ENCODE measurements around the gene ARAP2. TPM values are rescaled to one million over a fixed set of nuclear protein-coding genes. Genes with fewer than 3 reads are reported as not detected.

The ARAP2 gene
- total RNA-seq, 4 donors from 2014 or later, result 12.4 to 65.6 (median 27.5) TPM

DNA sequence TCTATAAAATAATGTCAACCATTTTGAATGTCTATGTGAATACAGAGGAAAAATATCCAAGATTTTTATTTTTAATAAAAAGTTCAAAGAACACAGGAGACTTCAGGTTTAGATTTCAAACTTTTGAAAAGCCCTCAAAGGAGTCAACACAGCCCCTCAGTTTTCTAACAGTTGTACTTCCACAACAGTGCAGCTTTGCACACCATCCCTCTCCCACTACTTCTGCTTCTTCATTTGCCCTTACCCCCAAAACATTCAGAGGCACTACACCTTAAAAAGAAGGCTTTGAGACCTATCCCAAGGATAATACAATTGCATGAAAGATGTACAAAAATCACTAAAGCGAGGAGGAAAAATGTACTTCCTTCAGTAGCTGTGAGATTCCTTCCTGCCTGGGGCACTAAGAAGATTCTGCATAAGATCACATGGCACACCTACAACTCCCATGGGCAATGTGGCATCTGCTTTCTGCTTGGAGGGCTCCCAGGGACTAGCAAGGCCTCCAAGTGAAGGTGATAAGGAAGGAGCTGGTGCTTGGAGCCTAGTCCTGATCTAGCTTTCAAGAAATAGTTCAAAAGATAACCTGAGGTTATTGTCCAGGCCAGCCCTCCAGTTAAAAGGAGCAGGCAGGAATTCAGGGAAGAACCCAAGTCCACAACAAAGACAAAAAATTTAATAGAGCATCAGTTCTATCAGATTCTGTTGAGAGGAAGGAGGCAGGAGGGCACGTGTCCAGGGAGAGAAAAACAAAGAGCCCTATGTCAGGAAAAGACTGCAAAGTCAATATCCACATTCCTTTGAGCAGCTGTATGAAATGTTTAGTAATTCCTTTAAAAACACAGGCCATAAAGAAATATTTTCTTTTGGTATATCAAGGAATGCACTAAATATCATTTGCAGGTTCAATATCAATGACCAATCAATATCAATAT lies 19.1 kb downstream of the ARAP2 start:
- no peak overlapping the region for H3K27ac ChIP-seq
- no peaks in the 10 kb centered on the region for H3K27me3 ChIP-seq
- TF ChIP-seq POLR2A (IDR thresholded peaks at IDR 0.05) (no peak), EP300 (IDR thresholded peaks at IDR 0.05) (no peak)
- TF ChIP-seq, protein P1, sequence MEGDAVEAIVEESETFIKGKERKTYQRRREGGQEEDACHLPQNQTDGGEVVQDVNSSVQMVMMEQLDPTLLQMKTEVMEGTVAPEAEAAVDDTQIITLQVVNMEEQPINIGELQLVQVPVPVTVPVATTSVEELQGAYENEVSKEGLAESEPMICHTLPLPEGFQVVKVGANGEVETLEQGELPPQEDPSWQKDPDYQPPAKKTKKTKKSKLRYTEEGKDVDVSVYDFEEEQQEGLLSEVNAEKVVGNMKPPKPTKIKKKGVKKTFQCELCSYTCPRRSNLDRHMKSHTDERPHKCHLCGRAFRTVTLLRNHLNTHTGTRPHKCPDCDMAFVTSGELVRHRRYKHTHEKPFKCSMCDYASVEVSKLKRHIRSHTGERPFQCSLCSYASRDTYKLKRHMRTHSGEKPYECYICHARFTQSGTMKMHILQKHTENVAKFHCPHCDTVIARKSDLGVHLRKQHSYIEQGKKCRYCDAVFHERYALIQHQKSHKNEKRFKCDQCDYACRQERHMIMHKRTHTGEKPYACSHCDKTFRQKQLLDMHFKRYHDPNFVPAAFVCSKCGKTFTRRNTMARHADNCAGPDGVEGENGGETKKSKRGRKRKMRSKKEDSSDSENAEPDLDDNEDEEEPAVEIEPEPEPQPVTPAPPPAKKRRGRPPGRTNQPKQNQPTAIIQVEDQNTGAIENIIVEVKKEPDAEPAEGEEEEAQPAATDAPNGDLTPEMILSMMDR (IDR thresholded peaks at IDR 0.05), result no peak
- DNase-seq (ENCODE audit: low spot score in 2 of 2), result no peak
- H3K9me3 ChIP-seq, result no peaks in the 10 kb centered on the region
- H3K36me3 ChIP-seq, result no peaks in the 10 kb centered on the region
- no peak overlapping the region for H3K4me3 ChIP-seq
- peaks cover 0 to 18% (median 3%) of the 10 kb centered on the region in 4 donors for H3K4me1 ChIP-seq
- 29 to 57% methylated on average over 2 of the region's 2 CpGs for WGBS, 2 donors

DNA sequence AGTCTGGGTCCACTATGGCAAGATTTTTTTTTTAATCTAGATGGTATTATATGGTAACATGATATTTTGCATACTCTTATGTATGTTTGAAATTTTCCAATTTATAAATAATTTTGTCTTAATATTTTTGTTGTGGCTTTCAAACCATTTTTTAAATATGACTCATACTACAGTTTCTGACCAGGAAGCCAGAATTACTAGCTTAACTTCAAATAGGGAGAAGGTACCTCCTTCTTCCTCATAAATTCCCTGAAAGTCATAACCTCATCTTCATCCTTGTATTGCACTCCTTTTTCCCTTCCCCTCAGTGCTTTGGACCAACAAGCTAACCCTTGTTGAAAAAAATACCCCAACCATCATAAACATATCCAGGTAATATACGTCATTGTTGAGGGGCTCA lies 21.6 kb downstream of the ARAP2 start:
- TF ChIP-seq POLR2A (IDR thresholded peaks at IDR 0.05) (no peak), EP300 (IDR thresholded peaks at IDR 0.05) (no peak)
- TF ChIP-seq, protein P1 (IDR thresholded peaks at IDR 0.05), result no peak
- no peak for DNase-seq (ENCODE audit: low spot score in 2 of 2)
- peaks cover 0 to 15% (median 3%) of the 10 kb centered on the region in 4 donors for H3K4me1 ChIP-seq
- H3K27ac ChIP-seq, result no peak overlapping the region
- H3K27me3 ChIP-seq, result no peaks in the 10 kb centered on the region
- H3K4me3 ChIP-seq, result no peak overlapping the region
- no peaks in the 10 kb centered on the region for H3K36me3 ChIP-seq
- WGBS, 2 donors, result 90 to 98% methylated on average over 1 of the region's 1 CpG
- no peaks in the 10 kb centered on the region for H3K9me3 ChIP-seq

DNA sequence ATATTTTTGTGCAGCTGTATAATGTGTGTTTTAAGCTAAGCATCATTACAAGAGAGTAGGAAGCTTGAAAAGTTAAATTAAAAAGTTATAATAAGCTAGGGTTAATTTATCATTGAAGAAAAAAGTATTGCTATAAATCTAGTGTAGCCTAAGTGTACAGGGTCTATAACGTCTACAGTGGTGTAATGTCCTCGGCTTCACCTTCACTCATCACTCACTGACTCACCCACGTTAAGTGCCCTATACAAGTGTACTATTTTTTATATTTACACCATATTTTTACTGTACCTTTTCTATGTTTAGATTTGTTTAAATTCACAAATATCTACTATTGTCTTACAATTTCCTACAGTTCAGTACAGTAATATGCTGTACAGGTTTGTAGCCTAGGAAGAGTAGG lies 23.5 kb downstream of the ARAP2 start:
- no peak overlapping the region for H3K27ac ChIP-seq
- DNase-seq (ENCODE audit: low spot score in 2 of 2), result no peak
- 93 to 95% methylated on average over 3 of the region's 3 CpGs for WGBS, 2 donors

DNA sequence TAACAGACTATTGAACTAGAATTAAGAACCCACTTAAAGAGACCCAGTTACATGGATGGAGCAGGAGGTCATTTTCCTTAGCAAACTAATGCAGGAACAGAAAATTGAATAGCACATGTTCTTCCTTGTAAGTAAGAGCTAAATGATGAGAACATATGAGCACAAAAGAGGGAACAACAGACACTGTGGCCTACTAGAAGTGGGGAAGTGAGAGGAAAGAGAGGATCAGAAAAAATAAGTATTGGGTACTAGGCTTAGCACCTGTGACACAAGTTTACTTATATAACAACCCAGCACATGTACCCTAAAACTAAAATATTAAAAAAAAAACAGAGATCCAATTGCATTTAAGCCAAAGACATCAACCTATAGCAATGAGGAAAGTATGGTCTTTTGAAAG lies 26.2 kb downstream of the ARAP2 start:
- no peak for DNase-seq (ENCODE audit: low spot score in 2 of 2)
- H3K4me1 ChIP-seq, result peaks cover 0 to 9% (median 0%) of the 10 kb centered on the region in 4 donors
- H3K27me3 ChIP-seq, result no peaks in the 10 kb centered on the region
- no peaks in the 10 kb centered on the region for H3K36me3 ChIP-seq
- H3K9me3 ChIP-seq, result no peaks in the 10 kb centered on the region
- H3K4me3 ChIP-seq, result no peak overlapping the region
- TF ChIP-seq EP300 (IDR thresholded peaks at IDR 0.05) (no peak), POLR2A (IDR thresholded peaks at IDR 0.05) (no peak)
- TF ChIP-seq, protein P1 (IDR thresholded peaks at IDR 0.05), result no peak
- no peak overlapping the region for H3K27ac ChIP-seq

More for the DNA sequence above, 23.5 kb downstream of the ARAP2 start:
- Histone ChIP-seq H3K4me1 (peaks cover 0 to 9% (median 8%) of the 10 kb centered on the region in 4 donors), H3K36me3 (no peaks in the 10 kb centered on the region), H3K27me3 (no peaks in the 10 kb centered on the region), H3K9me3 (no peaks in the 10 kb centered on the region), H3K4me3 (no peak overlapping the region)
- TF ChIP-seq, protein P1 (IDR thresholded peaks at IDR 0.05), result no peak
- TF ChIP-seq EP300 (IDR thresholded peaks at IDR 0.05), result no peak
- no peak for TF ChIP-seq POLR2A (IDR thresholded peaks at IDR 0.05)

DNA sequence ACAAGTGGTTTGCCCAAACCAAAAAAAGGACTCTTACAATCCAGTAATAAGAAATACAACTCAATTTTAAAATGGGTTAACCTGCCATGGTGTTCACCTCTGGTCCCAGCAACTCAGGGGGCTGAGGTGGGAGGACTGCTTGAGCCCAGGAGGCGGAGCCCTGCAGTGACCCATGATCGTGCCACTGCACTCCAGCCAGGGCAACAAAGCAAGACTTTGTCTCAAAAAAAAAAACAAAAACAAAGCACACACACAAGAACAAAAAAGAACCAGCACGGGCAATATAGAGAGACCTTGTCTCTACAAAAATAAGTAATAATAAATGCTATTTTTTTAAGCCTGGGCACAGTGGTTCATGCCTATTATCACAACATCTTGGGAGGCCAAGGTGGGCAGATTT lies 28.7 kb downstream of the ARAP2 start:
- Histone ChIP-seq H3K27me3 (no peaks in the 10 kb centered on the region), H3K9me3 (no peaks in the 10 kb centered on the region), H3K36me3 (no peaks in the 10 kb centered on the region), H3K27ac (no peak overlapping the region), H3K4me1 (peaks cover 0 to 14% (median under 1%) of the 10 kb centered on the region in 4 donors), H3K4me3 (no peak overlapping the region)
- no peak for DNase-seq (ENCODE audit: low spot score in 2 of 2)
- WGBS, 2 donors, result 57 to 67% methylated on average over 3 of the region's 3 CpGs
- TF ChIP-seq POLR2A (IDR thresholded peaks at IDR 0.05) (no peak), EP300 (IDR thresholded peaks at IDR 0.05) (no peak)
- TF ChIP-seq, protein P1 (IDR thresholded peaks at IDR 0.05), result no peak

Data from tibial nerve (tissue), 4 donors.